Measurements from ENCODE around the gene ADAMTS8.

Gene ADAMTS8

GRCh38 chr11:130441719-130442118, 13.3 kb upstream of the ADAMTS8 start:
- in situ Hi-C loops (cut with MboI; ENCODE audit: low sequenced_read_pairs), result loop anchor here (25.0 kb wide), 1 partner anchor 421 kb away; no protein-coding TSS in a partner anchor

- in situ Hi-C loops (cut with MboI; ENCODE audit: low sequenced_read_pairs), result loop anchor here (25.0 kb wide), 1 partner anchor 422 kb away; no protein-coding TSS in a partner anchor
Measured at GRCh38 chr11:130439876-130440275, 11.5 kb upstream of the ADAMTS8 start.

DNA sequence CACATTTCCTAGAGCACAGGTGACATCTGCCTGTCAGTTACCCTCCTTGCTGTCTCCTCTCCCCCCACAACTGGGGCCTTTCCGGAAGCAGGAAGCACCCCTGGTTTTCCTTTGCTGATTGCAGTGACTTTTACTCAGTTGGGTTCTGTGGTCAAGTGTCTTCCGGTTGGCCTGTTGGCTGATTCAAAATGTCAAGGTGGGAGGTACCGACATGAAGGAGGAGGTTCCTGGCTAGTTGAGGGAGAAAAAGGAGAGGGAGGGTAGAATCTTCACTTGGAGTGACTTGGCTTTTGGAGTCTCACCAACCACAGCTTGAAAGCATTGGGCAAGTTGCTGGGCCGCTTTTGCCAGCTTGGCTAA, 10.7 kb upstream of the ADAMTS8 start:
- in situ Hi-C loops (cut with MboI; ENCODE audit: low sequenced_read_pairs), result loop anchor here (25.0 kb wide), 1 partner anchor 423 kb away; no protein-coding TSS in a partner anchor

GRCh38 chr11:130438401-130439159, 10.2 kb upstream of the ADAMTS8 start:
- in situ Hi-C loops (cut with MboI; ENCODE audit: low sequenced_read_pairs), result loop anchor here (25.0 kb wide), 1 partner anchor 424 kb away; no protein-coding TSS in a partner anchor

GRCh38 chr11:130437848-130438247, 9.4 kb upstream of the ADAMTS8 start:
- in situ Hi-C loops (cut with MboI; ENCODE audit: low sequenced_read_pairs), result loop anchor here (25.0 kb wide), 1 partner anchor 424 kb away; no protein-coding TSS in a partner anchor

- in situ Hi-C loops (cut with MboI; ENCODE audit: low sequenced_read_pairs), result loop anchor here (25.0 kb wide), 1 partner anchor 426 kb away; no protein-coding TSS in a partner anchor
Measured at GRCh38 chr11:130436171-130436570, 7.8 kb upstream of the ADAMTS8 start.

DNA sequence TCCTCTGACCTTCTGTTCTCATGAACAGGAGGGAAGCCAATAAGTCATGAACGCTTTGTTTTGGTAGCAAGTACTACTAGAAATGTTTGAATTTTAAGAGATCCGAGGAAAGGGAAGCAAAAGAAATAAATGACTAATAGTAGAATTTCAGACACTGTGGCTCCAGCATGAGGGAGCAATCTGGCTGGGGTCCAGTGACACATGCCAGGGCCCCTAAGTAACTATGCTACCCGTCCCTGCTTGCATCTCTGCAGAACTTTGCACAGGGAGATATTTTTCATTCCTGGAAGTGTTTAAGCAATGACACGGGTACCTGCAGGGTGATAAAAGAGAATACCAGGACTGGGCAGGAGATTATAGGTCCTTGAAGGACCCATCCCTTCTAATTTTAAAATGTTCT, 7.3 kb upstream of the ADAMTS8 start:
- in situ Hi-C loops (cut with MboI; ENCODE audit: low sequenced_read_pairs), result loop anchor here (25.0 kb wide), 1 partner anchor 427 kb away; no protein-coding TSS in a partner anchor

DNA sequence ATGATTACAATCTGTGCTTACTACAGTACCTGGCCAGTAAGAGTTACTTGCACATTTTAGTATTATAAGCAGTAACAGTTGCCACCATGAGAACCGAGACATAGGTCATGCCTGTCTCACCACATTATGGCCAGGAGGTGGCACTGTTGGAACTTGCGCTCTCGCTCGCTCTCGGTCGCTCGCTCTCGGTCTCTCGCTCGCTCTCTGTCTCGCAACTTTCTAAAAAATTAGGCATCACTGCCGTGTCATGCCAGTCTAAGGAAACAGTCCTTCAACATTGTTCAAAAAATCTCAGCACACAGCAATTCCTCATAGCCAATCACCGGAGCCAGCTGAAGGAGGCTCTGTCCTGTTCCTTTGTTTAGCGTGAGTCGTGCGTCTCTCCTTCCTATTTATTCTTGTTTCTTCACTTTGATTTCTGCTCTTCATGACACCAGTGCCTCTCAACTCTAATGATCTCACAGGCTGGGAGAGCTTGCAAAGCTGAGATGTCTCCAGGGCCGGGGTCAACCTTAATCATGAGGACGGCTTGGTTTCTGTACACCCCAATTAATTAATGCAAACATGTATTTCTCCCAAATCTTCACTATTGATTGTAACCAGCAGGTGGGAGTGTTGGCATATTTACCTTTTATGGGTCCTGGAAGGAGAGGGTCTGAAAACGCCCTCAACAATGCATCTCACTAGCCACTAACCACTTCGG, 6.3 kb upstream of the ADAMTS8 start:
- in situ Hi-C loops (cut with MboI; ENCODE audit: low sequenced_read_pairs), result loop anchor here (25.0 kb wide), 1 partner anchor 428 kb away; no protein-coding TSS in a partner anchor

GRCh38 chr11:130433357-130433756, 4.9 kb upstream of the ADAMTS8 start:
- in situ Hi-C loops (cut with MboI; ENCODE audit: low sequenced_read_pairs), result loop anchor here (25.0 kb wide), 1 partner anchor 429 kb away; no protein-coding TSS in a partner anchor

- in situ Hi-C loops (cut with MboI; ENCODE audit: low sequenced_read_pairs), result loop anchor here (25.0 kb wide), 1 partner anchor 430 kb away; no protein-coding TSS in a partner anchor
Measured at GRCh38 chr11:130431801-130432200, 3.4 kb upstream of the ADAMTS8 start.

DNA sequence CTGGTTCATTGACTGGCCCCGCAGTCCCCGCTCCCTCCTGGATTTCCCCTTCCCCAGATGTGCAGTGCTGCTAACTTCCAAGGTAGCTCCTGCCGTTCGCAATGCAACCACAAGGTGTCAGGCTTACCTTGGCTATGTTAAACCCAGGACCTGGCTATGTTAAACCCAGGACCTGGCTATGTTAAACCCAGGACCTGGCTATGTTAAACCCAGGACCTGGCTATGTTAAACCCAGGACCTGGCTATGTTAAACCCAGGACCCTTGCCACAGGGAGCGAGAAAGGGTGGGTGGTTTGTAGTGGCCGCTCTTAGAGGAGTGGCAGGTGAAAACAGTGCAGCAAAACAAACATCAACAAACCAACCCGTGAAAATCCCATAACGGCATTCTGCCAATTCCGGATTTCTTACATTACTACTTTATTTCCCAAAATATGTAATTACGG, 2.9 kb upstream of the ADAMTS8 start:
- in situ Hi-C loops (cut with MboI; ENCODE audit: low sequenced_read_pairs), result loop anchor here (25.0 kb wide), 1 partner anchor 431 kb away; no protein-coding TSS in a partner anchor

- in situ Hi-C loops (cut with MboI; ENCODE audit: low sequenced_read_pairs), result loop anchor here (25.0 kb wide), 1 partner anchor 432 kb away; no protein-coding TSS in a partner anchor
Measured at GRCh38 chr11:130429983-130430382, 1.6 kb upstream of the ADAMTS8 start.

DNA sequence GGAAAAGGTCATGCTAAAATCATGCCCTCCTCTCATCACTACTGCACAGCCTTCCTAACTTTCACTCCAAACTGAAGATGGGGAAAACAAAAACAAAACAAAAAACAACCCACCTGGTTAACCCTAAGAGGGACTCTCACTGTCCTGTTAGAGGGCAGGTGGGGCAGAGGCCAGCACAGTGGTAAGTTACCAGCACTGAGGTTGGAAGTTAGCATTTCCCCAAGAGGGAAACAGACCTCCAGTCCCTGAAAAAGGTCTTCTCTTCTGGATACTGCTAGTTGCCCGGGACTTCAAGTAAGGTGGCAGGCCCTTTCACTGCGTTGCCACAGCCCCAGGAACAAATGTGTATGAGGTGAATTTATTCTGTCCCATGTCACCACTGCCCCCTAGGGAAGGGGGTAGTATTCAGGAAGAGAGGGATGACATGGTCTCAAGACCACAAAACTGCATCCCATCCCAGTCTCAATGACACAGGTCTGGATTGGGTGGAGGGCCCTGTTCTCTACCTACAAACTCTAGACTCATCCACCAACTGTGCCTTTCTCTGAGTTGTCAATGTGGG, 792 bp upstream of the ADAMTS8 start:
- in situ Hi-C loops (cut with MboI; ENCODE audit: low sequenced_read_pairs), result loop anchor here (25.0 kb wide), 1 partner anchor 433 kb away; no protein-coding TSS in a partner anchor

GRCh38 chr11:130427581-130428315, 661 bp downstream of the ADAMTS8 start:
- in situ Hi-C loops (cut with MboI; ENCODE audit: low sequenced_read_pairs), result loop anchor here (25.0 kb wide), 1 partner anchor 435 kb away; no protein-coding TSS in a partner anchor

GRCh38 chr11:130426837-130427341, 1.5 kb downstream of the ADAMTS8 start:
- in situ Hi-C loops (cut with MboI; ENCODE audit: low sequenced_read_pairs), result loop anchor here (25.0 kb wide), 1 partner anchor 435 kb away; no protein-coding TSS in a partner anchor

- in situ Hi-C loops (cut with MboI; ENCODE audit: low sequenced_read_pairs), result loop anchor here (25.0 kb wide), 1 partner anchor 436 kb away; no protein-coding TSS in a partner anchor
Measured at GRCh38 chr11:130426223-130426836, 2.1 kb downstream of the ADAMTS8 start.

- in situ Hi-C loops (cut with MboI; ENCODE audit: low sequenced_read_pairs), result loop anchor here (25.0 kb wide), 1 partner anchor 437 kb away; no protein-coding TSS in a partner anchor
Measured at GRCh38 chr11:130425156-130425555, 3.3 kb downstream of the ADAMTS8 start.

DNA sequence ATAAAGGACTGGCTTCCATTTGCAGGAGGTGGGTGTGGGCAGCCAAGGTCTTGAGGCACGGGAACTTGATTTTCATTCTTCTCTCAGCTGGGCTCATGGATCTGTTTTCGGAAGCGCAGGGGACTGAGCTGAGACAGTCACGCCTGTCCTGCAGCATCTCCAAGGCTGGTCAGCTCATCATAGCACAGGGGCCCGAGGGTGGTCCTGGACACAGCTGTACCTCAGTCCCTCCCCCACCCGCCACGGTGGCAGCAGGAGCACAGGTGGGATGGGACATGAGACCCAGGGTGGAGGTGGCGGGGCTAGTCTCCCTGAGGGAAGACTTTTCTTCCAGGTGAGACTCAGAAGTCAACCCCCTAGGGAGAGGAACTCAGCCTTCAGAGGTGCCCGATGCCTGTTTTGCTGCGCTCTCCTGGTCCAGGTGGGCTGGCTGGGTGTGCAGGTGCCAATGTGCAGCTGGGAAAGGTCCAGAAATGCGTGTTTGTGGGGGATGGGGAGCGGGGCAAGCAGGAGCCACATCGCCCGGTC, 3.7 kb downstream of the ADAMTS8 start:
- in situ Hi-C loops (cut with MboI; ENCODE audit: low sequenced_read_pairs), result loop anchor here (25.0 kb wide), 1 partner anchor 438 kb away; no protein-coding TSS in a partner anchor

- in situ Hi-C loops (cut with MboI; ENCODE audit: low sequenced_read_pairs), result no loop called here
Measured at GRCh38 chr11:130423541-130424142, 4.8 kb downstream of the ADAMTS8 start.

Data from HL-60/S4 treated with phorbol 12-myristate 13-acetate at 8.2 ng/mL for 4 days and 3 days (cell line).